Measurements from ENCODE around the gene CYREN.

DNA sequence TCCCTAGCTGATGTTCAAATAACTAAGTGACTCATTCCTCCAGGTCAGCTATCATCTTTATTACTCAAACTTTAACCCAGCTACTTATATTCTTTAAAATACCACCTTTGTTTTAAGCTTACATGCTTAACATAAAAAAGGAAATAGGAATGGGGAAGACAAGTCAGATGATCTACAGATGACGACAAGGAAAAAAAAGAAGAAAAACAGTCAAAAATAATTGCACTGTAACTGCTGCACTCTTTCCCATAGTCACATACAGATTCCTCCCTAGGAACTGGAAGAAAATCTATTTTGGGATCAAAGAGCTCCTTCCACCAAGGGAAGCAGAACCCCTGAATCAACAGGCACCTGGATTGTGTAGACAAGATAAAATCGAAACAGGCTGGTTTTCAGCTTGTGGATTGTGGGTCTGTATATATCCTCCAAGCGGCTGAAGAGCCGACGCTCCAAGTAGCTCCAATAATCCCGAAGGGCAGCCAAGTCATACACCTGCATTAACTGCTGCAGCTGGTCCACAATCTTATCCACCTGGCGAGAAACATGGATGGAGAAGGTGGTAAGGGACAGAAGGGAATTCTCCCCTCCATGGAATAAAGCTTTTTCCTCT lies 38.8 kb upstream of the CYREN start:
- no peak for TF ChIP-seq CTCF (IDR thresholded peaks at IDR 0.05)
- TF ChIP-seq POLR2AphosphoS5 (IDR thresholded peaks at IDR 0.05; ENCODE audit: low read depth, low read length), result no peak
- TF ChIP-seq, protein P1, sequence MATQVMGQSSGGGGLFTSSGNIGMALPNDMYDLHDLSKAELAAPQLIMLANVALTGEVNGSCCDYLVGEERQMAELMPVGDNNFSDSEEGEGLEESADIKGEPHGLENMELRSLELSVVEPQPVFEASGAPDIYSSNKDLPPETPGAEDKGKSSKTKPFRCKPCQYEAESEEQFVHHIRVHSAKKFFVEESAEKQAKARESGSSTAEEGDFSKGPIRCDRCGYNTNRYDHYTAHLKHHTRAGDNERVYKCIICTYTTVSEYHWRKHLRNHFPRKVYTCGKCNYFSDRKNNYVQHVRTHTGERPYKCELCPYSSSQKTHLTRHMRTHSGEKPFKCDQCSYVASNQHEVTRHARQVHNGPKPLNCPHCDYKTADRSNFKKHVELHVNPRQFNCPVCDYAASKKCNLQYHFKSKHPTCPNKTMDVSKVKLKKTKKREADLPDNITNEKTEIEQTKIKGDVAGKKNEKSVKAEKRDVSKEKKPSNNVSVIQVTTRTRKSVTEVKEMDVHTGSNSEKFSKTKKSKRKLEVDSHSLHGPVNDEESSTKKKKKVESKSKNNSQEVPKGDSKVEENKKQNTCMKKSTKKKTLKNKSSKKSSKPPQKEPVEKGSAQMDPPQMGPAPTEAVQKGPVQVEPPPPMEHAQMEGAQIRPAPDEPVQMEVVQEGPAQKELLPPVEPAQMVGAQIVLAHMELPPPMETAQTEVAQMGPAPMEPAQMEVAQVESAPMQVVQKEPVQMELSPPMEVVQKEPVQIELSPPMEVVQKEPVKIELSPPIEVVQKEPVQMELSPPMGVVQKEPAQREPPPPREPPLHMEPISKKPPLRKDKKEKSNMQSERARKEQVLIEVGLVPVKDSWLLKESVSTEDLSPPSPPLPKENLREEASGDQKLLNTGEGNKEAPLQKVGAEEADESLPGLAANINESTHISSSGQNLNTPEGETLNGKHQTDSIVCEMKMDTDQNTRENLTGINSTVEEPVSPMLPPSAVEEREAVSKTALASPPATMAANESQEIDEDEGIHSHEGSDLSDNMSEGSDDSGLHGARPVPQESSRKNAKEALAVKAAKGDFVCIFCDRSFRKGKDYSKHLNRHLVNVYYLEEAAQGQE (IDR thresholded peaks at IDR 0.05; ENCODE audit: insufficient read depth in 1 of 2, low read depth in 2 of 2, low read length in 1 of 2), result no peak
- TF ChIP-seq SIN3A (IDR thresholded peaks at IDR 0.05; ENCODE audit: borderline replicate concordance, insufficient read depth, low read depth, low read length), result no peak
- TF ChIP-seq TCF7L2 (IDR thresholded peaks at IDR 0.05; ENCODE audit: low read depth, low read length), result no peak

All from Panc1 (cell line).